HFFc6 (cell line): Measurements from ENCODE around the gene UNC5C. TPM values are rescaled to one million over a fixed set of nuclear protein-coding genes. Genes with fewer than 3 reads are reported as not detected.

Source experiments
- DNase-seq: peaks from one replicate; pipeline ENCODE4 v3.0.0-alpha.2; 2018
- H3K27ac Mint-ChIP-seq: 2 replicates; pipeline ENCODE4 v1.8.0; 2020; ENCODE audit warnings: mild to moderate bottlenecking, mixed read lengths
- H3K27me3 Mint-ChIP-seq: 2 replicates; pipeline ENCODE4 v1.8.0; 2021; ENCODE audit warnings: mild to moderate bottlenecking, moderate library complexity, mixed read lengths; ENCODE audit not compliant: insufficient read depth
- H3K36me3 Mint-ChIP-seq: 2 replicates; pipeline ENCODE4 v1.8.0; 2021; ENCODE audit warnings: low read depth, mixed read lengths
- H3K4me1 Mint-ChIP-seq: 2 replicates; pipeline ENCODE4 v1.8.0; 2020; ENCODE audit warnings: low read depth, mixed read lengths
- H3K4me3 Mint-ChIP-seq: 2 replicates; pipeline ENCODE4 v1.8.0; 2020; ENCODE audit warnings: mild to moderate bottlenecking, moderate library complexity, mixed read lengths
- H3K9me3 Mint-ChIP-seq: 2 replicates; pipeline ENCODE4 v1.8.0; 2020; ENCODE audit warnings: mild to moderate bottlenecking, mixed read lengths
- CTCF ChIP-seq: fragments of 200-600 bp; sonication (generic); IDR thresholded peaks from 2 replicates; pipeline ENCODE4 v1.5.0; 2021; ENCODE audit warnings: antibody characterized with exemption, mild to moderate bottlenecking
- total RNA-seq, 6 experiments: library from RNA; stranded (reverse); fragmentation: NEBNext Ultra II Directional; extraction: Animal tissue kit (Norgen Biotek cat#: 25700); gene quantifications; 2 replicates in 1 of 6; 3 replicates in 5 of 6; pipeline ENCODE4 v1.2.3, GENCODE V29; 2021

UNC5C gene
- total RNA-seq, 6 experiments from 2014 or later, result not detected

GRCh38 chr4:95198961-95199360 lies 349.8 kb downstream of the UNC5C start:
- no peak for DNase-seq
- Mint-ChIP-seq H3K27me3 (peaks cover 2% of the 10 kb centered on the region), H3K36me3 (no peaks in the 10 kb centered on the region), H3K4me1 (no peaks in the 10 kb centered on the region), H3K27ac (no peak overlapping the region), H3K9me3 (no peaks in the 10 kb centered on the region; the same call in 1 of the 2 replicates), H3K4me3 (no peak overlapping the region)
- no peak for TF ChIP-seq CTCF

GRCh38 chr4:95197353-95197752 lies 351.4 kb downstream of the UNC5C start:
- H3K27ac Mint-ChIP-seq, result no peak overlapping the region
- H3K4me1 Mint-ChIP-seq, result no peaks in the 10 kb centered on the region
- no peak for DNase-seq
- H3K36me3 Mint-ChIP-seq, result no peaks in the 10 kb centered on the region
- H3K4me3 Mint-ChIP-seq, result no peak overlapping the region
- no peaks in the 10 kb centered on the region; the same call in 1 of the 2 replicates for H3K9me3 Mint-ChIP-seq
- TF ChIP-seq CTCF, result no peak
- H3K27me3 Mint-ChIP-seq, result peaks cover 2% of the 10 kb centered on the region

GRCh38 chr4:95193391-95194224 lies 355.2 kb downstream of the UNC5C start:
- DNase-seq, result no peak
- H3K36me3 Mint-ChIP-seq, result no peaks in the 10 kb centered on the region
- no peak overlapping the region for H3K27ac Mint-ChIP-seq
- no peaks in the 10 kb centered on the region for H3K4me1 Mint-ChIP-seq
- no peaks in the 10 kb centered on the region for H3K9me3 Mint-ChIP-seq
- TF ChIP-seq CTCF, result no peak
- H3K4me3 Mint-ChIP-seq, result no peak overlapping the region
- H3K27me3 Mint-ChIP-seq, result no peaks in the 10 kb centered on the region; the same call in none of the 2 replicates

GRCh38 chr4:95191537-95191936 lies 357.2 kb downstream of the UNC5C start:
- Mint-ChIP-seq H3K27ac (no peak overlapping the region), H3K4me3 (no peak overlapping the region), H3K4me1 (no peaks in the 10 kb centered on the region), H3K27me3 (no peaks in the 10 kb centered on the region; the same call in 1 of the 2 replicates), H3K9me3 (no peaks in the 10 kb centered on the region), H3K36me3 (no peaks in the 10 kb centered on the region)
- TF ChIP-seq CTCF, result no peak
- no peak for DNase-seq

- Mint-ChIP-seq H3K9me3 (no peaks in the 10 kb centered on the region), H3K27me3 (no peaks in the 10 kb centered on the region; the same call in 1 of the 2 replicates), H3K27ac (no peak overlapping the region), H3K4me3 (no peak overlapping the region), H3K4me1 (no peaks in the 10 kb centered on the region), H3K36me3 (no peaks in the 10 kb centered on the region)
- TF ChIP-seq CTCF, result no peak
- no peak for DNase-seq
Measured at GRCh38 chr4:95190751-95191436, 357.9 kb downstream of the UNC5C start.
